Pancreas (tissue), 10 donors: ENCODE data around the gene MFSD6. TPM values are rescaled to one million over a fixed set of nuclear protein-coding genes. Genes with fewer than 3 reads are reported as not detected.
"Not testable (repeated sequence)": the region's sequence is repeated elsewhere in the genome, so short reads cannot be mapped to it uniquely, and the experiment has no call there.

Experiments
- ATAC-seq, 4 donors: fragments of 200-7000 bp; cut with Tn5 transposase; one replicate each; pipeline versions ENCODE4 v1.8.0 to v1.9.1; 2020; ENCODE audit warnings: mild to moderate bottlenecking in 4 of 4, moderate library complexity in 4 of 4
- DNase-seq, 6 donors: peaks; one replicate each; pipeline ENCODE4 v3.0.0-alpha.2; 2020
- FAIRE-seq: peaks from 2 replicates; lab custom pipeline; 2012; peaks lifted over from hg19 to GRCh38; lab: Jason Lieb, UNC
- H3K27ac ChIP-seq, 4 donors: fragments of 200-600 bp; sonication (generic); 1 replicate in 3 of 4; 2 replicates in 1 of 4; pipeline versions ENCODE4 v1.5.0 to v1.8.0; 2020
- H3K27me3 ChIP-seq, 4 donors: fragments of 200-600 bp; one replicate each; pipeline ENCODE4 v1.8.0; 2021
- H3K36me3 ChIP-seq, 3 donors: fragments of 200-600 bp; sonication (generic) in 1 of 3; one replicate each; pipeline versions ENCODE4 v1.5.0 to v1.8.0; 2020 to 2021
- H3K4me1 ChIP-seq, 3 donors: fragments of 200-600 bp; one replicate each; pipeline ENCODE4 v1.8.0; 2021
- H3K4me3 ChIP-seq, 4 donors: fragments of 200-600 bp; sonication (generic) in 2 of 4; one replicate each; pipeline versions ENCODE4 v1.5.0 to v1.8.0; 2020 to 2021
- H3K9me3 ChIP-seq, 4 donors: fragments of 200-600 bp; one replicate each; pipeline ENCODE4 v1.8.0; 2021
- CTCF ChIP-seq, 4 donors: fragments of 200-600 bp; sonication (generic) in 3 of 4; IDR thresholded peaks; one replicate each; pipeline versions ENCODE4 v1.5.0 to v1.8.0; 2021; ENCODE audit warnings: antibody characterized with exemption in 4 of 4
- WGBS, 2 donors: extraction: QIAGEN DNeasy Blood & Tissue Kit; methylation state at CpG; one replicate each; pipeline ENCODE4 v1.1.7; 2013; 5-methylcytosine and 5-hydroxymethylcytosine counted together
- intact Hi-C, 3 donors: fragments of 100-400 bp; cut with DNase I; formaldehyde crosslinking; loops; one replicate each; pipeline versions ENCODE4 v1.11.1 to v1.14.2; 2022
- polyA plus RNA-seq, 2 donors: library from polyadenylated mRNA; stranded (reverse); fragments of 200-250 nt; gene quantifications; one replicate each; pipeline ENCODE4 v1.2.3, GENCODE V29; 2013
- total RNA-seq, 6 donors: library from RNA; stranded (reverse); fragmentation: NEBNext Ultra II Directional in 4 of 6; extraction: Animal tissue kit (Norgen Biotek cat#: 25700) in 4 of 6; gene quantifications; one replicate each; pipeline versions ENCODE4 v1.2.1 to v1.2.4, GENCODE V29; 2021 to 2023
- donor health status: healthy with polysubstance abuse.
- donor health status: DM: no; HTN: no; CAD: no; lungs with moderate emphysema.
- donor health status: DM: no; HTN: no; CAD: no.
- donor health status: control.
- donor health status: control.
- donor health status: Bipolar disorder and iron deficiency.
- donor health status: DM: yes; HTN: yes; CAD: no.
- donor health status: DM: no; HTN: no; CAD: no.
- donor health status: DM: no; HTN: no; CAD: no.
- donor health status: DM: yes; HTN: yes; CAD: no.

MFSD6 gene
- total and polyA plus RNA-seq, 8 donors, result 5.3 to 22.9 (median 15.4) TPM

- Histone ChIP-seq H3K36me3 (peaks cover 0 to 16% (median 5%) of the 10 kb centered on the region in 3 donors), H3K9me3 (no peaks in the 10 kb centered on the region), H3K4me3 (no peak overlapping the region), H3K27me3 (no peaks in the 10 kb centered on the region), H3K27ac (no peak overlapping the region), H3K4me1 (peaks cover 0 to 6% (median 0%) of the 10 kb centered on the region in 3 donors)
- no peak for ATAC-seq
- no peak for FAIRE-seq
- no peak for DNase-seq
- 95 to 100% methylated on average over 6 of the region's 6 CpGs for WGBS, 2 donors
- TF ChIP-seq CTCF (IDR thresholded peaks at IDR 0.05), result no peak
- intact Hi-C loops, result no loop called here
Observed at GRCh38 chr2:190488516-190489233, 80.5 kb downstream of the MFSD6 start.

DNA sequence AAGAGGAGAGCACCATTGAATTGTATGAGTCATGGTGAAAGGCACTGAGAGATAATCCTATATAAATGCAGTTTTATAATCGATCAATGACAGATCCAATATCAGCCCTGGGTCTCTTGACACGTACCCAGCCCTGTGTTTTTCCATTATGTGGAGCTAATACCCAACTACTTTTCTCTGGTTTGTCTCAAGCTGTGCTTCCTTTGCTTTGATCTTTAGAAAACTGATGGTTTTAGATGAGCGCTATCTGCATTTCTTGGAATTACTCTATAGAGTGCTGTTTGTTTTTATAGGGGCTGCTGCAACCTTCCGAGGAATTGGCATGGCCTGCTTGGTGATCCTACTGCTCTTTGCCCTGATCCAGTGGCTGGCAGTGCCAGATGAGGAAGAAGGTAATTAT is 81.3 kb downstream of the MFSD6 start:
- DNase-seq (no peak), ATAC-seq (no peak), FAIRE-seq (no peak)
- H3K36me3 ChIP-seq, result peaks cover 0 to 16% (median 5%) of the 10 kb centered on the region in 3 donors
- no peak overlapping the region for H3K27ac ChIP-seq
- no peaks in the 10 kb centered on the region for H3K27me3 ChIP-seq
- intact Hi-C loops, result no loop called here
- 93 to 97% methylated on average over 4 of the region's 4 CpGs for WGBS, 2 donors
- no peak overlapping the region for H3K4me3 ChIP-seq
- no peak for TF ChIP-seq CTCF (IDR thresholded peaks at IDR 0.05)
- H3K9me3 ChIP-seq, result no peaks in the 10 kb centered on the region
- H3K4me1 ChIP-seq, result peaks cover 0 to under 1% (median 0%) of the 10 kb centered on the region in 3 donors

- intact Hi-C loops, result no loop called here
- no peak for TF ChIP-seq CTCF (IDR thresholded peaks at IDR 0.05)
- DNase-seq, result no peak
Observed at GRCh38 chr2:190490502-190490901, 82.3 kb downstream of the MFSD6 start.

GRCh38 chr2:190493095-190493494 is 84.9 kb downstream of the MFSD6 start:
- Histone ChIP-seq H3K27me3 (no peaks in the 10 kb centered on the region), H3K9me3 (no peaks in the 10 kb centered on the region), H3K36me3 (peaks cover 0 to 20% (median 8%) of the 10 kb centered on the region in 3 donors), H3K4me1 (no peaks in the 10 kb centered on the region), H3K4me3 (no peak overlapping the region), H3K27ac (no peak overlapping the region)
- WGBS, 2 donors, result 97 to 98% methylated on average over 2 of the region's 2 CpGs
- ATAC-seq, result no peak
- intact Hi-C loops, result no loop called here
- DNase-seq, result no peak
- TF ChIP-seq CTCF (IDR thresholded peaks at IDR 0.05), result no peak
- FAIRE-seq, result no peak

More at GRCh38 chr2:190490502-190490901, 82.3 kb downstream of the MFSD6 start:
- Histone ChIP-seq H3K27ac (no peak overlapping the region), H3K36me3 (peaks cover 0 to 16% (median 5%) of the 10 kb centered on the region in 3 donors), H3K9me3 (no peaks in the 10 kb centered on the region), H3K4me1 (no peaks in the 10 kb centered on the region), H3K27me3 (no peaks in the 10 kb centered on the region), H3K4me3 (no peak overlapping the region)
- 82 to 94% methylated on average over 3 of the region's 3 CpGs for WGBS, 2 donors
- FAIRE-seq (no peak), ATAC-seq (no peak)

- intact Hi-C loops, H3K4me3 ChIP-seq, H3K4me1 ChIP-seq, H3K9me3 ChIP-seq, H3K27ac ChIP-seq, ATAC-seq, DNase-seq, FAIRE-seq, H3K27me3 ChIP-seq: not testable (repeated sequence)
- peaks cover 0 to 19% (median 10%) of the 10 kb centered on the region in 3 donors for H3K36me3 ChIP-seq
- WGBS, 2 donors, result 90 to 93% methylated on average over 3 of the region's 3 CpGs
Observed at GRCh38 chr2:190494600-190495227, 86.6 kb downstream of the MFSD6 start.
